GM18517 (cell line): ENCODE measurements around the gene CTNNBL1.
"Not testable (repeated sequence)": the region's sequence is repeated elsewhere in the genome, so short reads cannot be mapped to it uniquely, and the experiment has no call there.

Experiments
- ATAC-seq: cut with Tn5 transposase; IDR thresholded peaks from one replicate; pipeline ENCODE4 v1.9.1; 2021; ENCODE audit warnings: mild to moderate bottlenecking, moderate library complexity; ENCODE audit not compliant: unreplicated experiment

Gene CTNNBL1

DNA sequence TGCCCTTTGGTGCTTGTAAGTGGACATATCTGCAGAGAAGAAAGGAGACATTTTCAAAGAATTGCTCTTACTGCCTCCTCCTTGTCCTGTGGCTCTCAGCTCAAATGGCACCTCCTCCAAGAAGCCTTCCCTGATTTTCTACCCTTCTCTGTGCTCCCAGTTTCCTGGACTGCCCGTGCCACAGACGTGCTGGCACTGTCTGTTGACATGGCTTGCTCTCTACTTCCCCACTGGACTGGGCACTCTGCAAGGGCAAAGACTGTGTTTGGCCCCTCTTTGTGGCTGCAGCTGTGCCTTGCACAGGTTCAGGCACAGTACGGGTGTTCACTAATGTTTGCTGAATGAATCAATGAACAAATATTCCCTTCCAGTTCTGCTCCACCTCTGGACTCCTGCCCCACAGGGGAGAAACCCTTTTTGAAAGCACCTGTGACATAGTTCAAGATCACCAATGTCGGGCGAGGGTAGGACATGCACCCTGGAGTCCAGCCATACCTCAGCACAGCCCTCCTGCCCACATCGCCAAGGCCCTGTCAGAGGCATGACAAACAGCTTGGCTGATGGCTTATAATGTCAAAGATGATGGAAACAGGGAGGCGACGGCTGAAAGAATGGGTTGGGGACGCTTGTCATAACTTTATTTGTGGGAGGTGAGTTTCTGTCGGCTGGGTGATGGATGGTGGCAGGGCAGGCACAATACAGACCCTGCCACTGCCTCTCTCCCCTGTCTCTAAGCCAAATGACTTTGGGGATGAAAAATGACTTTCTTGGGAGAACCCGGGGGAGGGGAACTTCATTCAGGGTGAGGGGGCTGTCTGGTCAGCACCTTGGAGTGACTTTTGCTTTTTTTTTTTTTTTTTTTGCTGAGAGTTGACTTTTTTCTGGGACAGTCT is 15.6 kb upstream of the CTNNBL1 start:
- no peak for ATAC-seq

DNA sequence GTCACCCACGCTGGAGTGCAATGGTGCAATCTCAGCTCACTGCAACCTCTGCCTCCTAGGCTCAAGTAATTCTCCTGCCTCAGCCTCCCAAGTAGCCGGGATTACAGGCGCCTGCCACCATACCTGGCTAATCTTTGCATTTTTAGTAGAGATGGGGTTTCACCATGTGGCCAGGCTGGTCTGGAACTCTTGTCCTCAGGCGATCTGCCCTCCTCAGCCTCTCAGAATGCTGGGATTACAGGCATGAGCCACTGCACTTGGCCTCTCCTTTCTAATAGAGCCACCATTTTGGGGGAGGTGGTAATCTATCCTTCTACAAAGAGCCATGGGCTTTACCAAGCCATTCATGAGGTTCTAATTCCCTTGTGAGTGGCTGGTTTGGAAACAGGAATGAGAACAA is 14.1 kb upstream of the CTNNBL1 start:
- ATAC-seq, result not testable (repeated sequence)

DNA sequence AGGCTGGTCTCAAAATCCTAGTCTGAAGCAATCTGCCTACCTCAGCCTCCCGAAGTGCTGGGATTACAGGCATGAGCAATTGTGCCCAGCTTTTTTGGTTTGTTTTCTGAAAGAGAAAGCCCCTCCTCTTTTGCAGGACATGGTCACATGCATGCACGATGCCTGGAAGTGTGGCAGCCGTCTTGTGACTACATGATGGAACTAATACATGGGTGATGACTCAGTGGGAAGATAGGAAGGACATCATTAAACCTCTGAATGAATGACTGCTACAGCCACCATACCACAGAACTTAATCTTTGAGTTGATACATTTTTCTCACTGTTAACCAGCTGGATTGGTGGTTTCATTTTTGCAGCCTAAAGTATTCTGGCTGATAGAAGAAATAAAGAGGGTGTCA is 13.4 kb upstream of the CTNNBL1 start:
- ATAC-seq, result no peak

DNA sequence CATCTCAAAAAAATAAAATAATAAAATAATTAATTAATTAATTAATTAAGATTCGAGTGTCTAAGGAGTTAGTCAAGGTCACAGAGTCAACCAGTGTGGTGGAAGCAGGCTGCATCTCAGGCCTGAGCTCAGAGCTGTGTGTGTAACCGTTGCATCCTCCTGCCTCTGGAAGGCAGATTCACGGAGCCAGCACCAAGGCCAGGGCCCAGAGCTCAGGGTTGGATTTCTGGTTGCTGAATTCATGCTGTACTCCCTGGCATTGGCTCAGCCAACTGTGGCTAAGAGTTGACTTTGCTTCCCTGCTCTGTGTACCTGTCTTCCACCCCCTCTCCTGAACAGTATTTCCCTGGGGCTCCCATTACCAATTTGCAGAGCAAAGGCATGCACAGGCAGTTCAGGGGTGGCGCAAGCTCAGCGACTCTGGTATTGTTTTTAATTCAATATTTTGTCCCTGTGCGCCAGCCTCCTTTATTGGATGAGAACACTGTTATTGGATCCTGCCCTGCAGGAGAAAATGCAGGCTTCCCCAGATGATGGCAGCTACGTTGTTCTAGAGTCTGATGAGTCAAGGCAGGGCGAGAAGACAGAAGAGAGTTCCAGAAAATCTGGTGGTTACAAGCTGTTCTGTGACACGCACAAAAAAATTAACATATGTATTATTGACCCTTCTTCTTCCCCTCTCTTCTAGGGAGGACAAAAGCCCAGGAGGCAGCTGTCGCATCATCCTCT is 12.3 kb upstream of the CTNNBL1 start:
- ATAC-seq, result no peak

DNA sequence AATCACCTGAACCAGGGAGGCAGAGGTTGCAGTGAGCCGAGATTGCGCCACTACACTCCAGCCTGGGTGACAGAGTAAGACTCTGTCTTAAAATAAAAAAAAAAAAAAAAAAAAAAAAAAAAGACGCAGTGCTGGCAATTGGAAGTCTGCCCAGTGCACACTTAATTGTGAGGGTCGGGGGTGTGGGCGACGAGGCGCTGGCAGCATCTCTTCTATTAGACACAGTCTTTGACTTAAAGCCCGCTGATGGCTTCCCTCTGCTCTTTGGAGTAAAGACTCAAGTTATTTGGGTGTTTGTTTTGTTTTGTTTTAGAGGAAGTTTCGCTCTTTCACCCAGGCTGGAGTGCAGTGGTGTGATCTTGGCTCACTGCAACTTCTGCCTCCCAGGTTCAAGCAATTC is 10.7 kb upstream of the CTNNBL1 start:
- not testable (repeated sequence) for ATAC-seq

DNA sequence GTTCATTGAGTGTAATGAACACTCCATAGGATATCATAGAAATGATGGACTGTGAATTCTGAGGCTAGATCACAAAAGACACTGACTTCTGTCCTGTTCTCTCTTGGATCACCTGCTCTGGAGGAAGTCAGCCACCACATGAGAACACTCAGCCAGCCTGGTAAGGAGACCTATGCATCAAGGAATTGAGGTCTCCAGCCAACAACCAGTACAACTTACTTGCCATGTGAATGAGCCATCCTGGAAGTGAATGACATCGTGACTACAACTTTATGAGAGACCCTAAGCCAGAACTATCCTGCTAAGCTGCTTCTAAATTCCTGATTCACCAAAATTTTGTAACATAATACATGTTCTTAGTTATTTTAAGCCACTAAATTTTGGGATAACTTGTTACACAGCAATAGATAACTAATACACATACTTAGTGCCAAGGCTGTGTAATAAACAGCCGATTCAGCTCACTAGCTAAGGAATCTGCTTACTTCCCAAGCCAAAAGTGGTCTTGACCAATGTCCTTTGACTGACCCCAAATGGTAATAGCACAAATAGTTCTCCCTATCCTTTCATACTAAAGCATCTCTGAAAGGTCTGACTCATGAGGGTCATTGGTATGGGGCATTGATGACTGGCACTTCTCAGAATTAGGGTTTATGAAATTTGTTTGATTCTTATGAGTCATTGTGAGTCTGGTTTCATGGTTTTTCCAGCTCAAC is 6.9 kb upstream of the CTNNBL1 start:
- ATAC-seq, result no peak

DNA sequence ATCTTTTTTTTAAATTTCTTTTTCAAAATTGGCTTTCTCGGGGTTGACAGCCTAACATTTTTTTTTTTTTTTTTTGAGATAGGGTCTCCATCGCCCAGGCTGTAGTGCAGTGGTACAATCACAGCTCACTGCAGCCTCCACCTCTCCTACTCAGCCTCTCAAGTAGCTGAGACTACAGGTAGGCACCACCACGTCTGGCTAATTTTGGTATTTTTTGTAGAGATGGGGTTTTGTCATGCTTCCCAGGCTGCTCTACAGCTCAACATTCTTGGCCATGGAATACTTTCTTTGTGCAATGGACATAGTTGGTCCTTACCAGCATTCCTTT is 6.4 kb upstream of the CTNNBL1 start:
- ATAC-seq, result no peak

DNA sequence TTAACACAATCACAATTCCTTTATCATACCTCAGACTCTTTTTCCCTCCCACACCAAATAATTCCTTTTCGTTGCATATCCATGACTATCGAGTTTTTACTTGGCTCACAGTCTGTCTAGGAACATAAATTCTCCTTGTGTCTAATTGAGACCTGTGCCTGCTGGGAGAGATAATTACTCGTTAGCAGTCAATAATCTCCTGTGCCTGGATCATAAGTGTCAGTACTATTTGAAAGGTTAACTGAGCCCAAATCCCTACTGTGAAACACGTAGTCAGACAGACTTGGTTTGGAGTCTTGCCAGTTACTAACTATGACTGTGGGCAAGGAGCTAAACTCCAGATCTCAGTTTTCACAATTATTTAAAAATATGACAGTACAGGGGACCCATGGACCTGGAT is 5.7 kb upstream of the CTNNBL1 start:
- ATAC-seq, result no peak

DNA sequence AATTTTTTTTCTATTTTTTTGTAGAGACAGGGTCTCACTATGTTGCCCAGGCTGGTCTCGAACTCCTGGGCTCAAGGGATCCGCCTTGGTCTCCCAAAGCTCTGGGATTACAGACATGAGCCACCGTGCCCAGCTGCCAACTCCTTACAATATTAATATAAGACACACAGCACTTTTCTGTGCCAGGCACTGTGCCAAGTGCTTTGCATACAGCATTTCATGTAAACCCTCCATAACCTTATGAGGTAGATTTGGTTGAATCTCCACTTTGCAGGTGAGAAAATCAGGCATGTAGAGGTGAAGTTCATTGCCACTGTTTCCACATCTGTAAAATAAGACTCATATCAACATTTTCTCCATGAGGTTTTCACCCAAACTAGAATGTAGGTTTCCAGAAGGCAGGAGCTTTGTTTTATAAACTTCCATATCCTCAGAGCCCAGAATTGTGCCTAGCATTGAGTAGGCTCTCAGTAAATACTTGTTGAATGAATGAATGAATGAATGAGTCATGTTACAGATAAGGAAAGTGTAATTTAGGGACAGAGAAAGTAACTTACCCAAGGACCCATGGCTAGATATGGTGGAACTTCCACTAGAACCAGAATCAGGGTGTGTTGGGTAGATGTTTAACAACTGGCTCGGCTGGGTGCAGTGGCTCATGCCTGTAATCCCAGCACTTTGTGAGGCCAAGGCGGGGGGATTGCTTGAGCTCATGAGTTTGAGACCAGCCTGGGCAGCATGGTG is 3.0 kb upstream of the CTNNBL1 start:
- ATAC-seq, result no peak

DNA sequence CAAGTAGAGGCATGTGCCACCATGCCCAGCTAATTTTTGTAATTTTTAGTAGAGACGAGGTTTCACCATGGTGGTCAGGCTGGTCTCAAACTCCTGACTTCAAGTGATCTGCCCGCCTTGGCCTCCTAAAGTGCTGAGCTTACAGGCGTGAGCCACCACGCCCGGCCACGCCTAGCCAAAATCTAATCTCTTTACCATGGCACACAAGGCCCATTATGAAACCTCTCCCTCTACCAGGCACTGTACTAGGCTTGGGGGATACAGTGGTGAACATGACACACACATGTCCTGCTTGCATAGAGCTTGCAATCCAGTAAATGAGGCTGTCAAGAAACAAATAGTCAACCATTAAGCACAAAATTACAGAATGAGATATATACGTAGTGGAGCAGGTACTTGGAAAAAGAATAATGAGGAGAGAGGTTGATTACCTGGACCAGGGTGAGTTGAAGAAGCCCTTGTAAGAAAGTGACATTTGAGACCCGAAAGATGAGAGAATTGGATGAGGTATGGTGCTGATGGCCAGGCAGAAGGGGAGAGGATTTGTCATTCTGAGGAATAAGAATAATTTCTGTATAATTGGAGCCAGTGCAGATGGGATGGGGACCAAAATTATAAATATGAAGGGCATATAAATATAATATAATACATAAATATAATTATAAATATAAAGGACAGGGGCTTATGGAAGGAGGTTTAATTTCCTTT is 1.2 kb upstream of the CTNNBL1 start:
- no peak for ATAC-seq

DNA sequence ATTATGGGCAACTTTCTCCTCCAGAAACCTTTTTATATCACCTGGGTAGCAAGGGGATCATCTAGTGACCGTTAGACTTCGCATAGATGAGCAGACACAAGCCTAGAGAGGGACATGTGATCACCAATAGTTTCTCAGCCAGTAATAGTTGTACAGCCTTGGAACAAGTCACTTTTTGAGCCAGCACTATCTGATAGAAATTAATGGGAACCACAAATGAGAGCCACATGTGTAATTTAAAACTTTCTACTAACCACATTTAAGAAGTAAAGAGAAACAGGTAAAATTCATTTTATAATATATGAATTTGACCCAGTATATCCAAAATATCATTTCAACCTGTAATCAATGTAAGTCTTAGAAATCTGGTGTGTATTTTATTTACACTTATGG is 592 bp upstream of the CTNNBL1 start:
- ATAC-seq, result peak; percentile 21

DNA sequence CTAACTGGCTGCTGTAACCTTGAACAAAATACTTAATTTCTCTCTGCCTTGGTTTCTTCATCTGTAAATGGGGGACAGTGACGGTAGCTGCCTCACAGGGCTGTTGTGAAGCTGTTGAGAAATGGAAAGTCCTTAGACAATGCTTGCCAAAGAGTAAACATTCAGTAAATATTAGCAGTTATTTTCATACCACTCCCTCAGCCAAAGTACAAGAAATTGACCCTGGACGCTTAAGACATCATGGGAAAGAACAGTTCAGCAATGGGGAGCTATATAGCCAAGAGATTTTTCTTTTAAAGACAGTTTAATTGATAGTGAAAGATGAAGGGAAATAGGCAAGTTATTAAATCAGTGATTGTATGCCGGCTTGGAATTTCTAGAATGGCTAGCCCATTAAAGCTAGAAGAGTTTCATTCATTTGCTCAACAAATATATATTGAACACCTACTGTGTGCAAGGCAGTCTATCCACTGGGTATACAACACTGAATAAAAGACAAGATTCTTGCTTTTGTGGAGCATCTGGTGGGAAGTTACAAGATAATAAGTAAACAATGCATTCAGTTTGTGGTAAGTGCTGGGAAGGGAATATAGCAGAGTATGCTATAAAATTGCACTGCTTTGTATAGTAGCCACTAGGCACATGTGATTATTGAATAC is 2.0 kb downstream of the CTNNBL1 start:
- no peak for ATAC-seq

DNA sequence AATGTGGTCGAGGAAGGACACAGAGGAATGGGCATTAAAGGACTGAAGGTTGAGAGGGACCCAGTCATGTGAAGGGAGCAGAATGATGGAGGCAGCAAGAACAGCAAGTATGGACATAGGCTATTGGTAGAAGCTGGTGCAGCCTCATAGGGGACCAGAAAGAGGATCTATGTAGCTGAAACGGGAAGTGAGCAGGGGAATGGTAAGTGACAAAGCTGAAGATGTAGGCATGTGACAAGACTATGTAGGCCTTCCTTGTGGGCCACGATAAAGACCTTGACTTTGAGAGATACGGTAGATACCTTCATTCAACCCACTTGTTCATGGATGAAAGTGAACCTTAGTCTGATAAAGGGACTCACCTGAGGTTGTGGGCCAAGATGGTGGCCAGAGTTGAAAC is 3.5 kb downstream of the CTNNBL1 start:
- ATAC-seq, result peak; percentile 61

DNA sequence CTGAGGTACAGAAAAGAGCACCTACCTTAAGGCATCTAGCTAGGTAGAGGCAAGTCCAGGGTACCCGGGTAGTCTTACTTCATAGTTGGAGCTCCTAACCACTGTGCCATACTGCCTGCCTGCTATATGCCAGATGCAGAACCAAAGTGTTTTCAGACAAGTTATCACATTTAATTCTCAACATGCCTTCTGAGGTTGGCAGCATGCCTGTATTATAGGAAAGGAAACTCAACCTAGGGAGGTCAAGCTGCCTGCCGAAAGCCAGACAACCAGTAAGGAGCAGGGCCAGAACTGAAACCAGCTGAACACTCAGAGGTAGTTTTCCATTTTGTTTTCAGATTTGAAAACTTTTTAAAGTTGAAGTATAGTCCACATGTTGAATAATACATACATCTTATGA is 5.4 kb downstream of the CTNNBL1 start:
- ATAC-seq, result no peak

DNA sequence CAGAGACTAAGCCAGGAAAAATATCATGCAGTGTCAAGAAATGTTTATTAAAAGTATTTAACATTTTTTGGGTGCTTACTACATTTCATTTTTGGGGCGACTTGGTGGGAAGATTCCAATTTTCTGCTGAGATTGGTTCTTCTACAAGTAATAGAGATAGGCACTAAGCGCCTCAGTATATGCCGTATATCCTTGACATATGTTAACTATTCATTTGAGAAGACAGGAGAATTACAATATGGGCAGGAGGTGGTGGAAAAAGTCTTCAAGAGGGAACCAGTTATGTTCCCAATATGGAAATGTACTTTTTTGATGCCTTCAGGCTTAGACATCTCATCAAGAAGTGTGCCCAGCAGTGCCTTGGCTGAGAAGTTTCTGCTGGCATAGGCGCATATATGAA is 6.5 kb downstream of the CTNNBL1 start:
- no peak for ATAC-seq

DNA sequence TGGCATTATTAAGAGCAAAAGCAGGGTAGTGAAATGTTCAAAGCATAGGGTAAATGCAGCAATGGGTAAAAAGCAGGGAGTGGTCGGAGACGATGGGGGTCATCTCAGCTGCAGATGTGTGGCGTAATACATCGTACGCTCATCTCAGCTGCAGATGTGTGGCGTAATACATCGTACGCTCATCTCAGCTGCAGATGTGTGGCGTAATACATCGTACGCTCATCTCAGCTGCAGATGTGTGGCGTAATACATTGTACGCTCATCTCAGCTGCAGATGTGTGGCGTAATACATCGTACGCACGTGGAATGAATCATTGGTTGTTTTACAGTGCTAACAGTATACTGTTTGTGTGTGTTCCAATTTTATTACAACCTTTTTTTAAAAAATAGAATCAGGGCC is 7.8 kb downstream of the CTNNBL1 start:
- ATAC-seq, result not testable (repeated sequence)

DNA sequence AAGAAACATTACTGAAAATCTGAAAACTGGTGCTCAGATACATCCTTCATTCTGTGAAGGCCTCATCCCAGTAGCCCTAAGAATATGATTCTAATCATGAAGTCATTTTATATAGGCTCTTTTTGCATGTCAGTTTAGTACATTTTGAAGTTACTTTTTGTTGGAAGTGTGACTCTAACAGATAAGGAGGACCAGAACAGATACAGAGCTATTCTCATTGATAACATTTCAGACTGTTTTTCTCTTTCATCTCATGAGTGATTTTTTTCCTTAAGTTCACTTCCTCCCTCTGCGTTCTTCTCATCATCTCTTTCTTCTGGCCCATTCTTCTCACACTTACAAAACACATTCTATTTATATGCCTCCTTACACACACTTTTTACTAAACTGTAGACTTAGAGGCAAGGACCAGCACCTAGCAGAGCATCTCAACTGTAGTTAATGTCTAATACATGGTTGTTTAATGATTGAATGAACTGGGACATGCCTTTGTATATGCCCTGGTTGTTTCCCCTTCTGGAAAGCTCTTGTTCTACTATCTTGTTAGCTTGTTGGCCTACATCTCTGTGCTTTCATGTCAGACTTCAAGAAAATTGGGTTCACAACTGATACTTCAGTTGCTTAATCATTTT is 8.7 kb downstream of the CTNNBL1 start:
- ATAC-seq, result no peak

DNA sequence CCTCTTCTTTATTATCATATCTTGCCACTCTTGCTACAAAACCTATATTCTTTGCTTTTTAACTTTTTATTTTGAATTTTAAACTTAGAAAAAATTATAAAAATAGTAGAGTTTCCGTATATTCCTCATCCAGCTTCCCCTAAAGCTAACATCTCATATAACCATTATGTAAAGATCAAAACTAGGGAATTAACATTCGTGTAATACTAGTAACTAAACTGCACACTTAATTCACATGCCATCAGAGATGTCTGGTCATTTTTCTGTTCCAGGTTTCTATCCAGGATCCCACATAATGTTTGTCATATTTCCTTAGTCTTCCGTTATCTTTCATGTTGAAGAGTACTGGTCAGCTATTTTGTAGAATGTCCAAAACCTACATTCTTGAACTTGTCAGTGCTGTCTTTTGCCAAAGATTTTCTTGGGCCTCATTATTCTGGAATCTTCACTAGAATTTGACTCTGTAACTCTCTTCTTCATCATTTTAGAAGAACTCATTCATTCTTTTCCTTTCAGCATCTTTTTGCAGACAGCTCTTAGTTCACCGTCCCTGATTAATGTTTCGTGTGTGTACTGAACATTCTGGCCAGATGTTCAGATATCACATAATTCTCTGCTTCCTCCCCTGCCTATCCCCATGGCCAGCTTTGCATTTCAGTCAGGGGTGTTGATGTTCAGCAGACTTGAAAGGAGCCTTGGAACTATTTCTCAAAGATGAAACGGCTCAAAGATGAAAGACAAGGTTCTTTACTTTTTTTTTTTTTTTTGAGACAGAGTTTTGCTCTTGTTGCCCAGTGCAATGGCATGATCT is 9.4 kb downstream of the CTNNBL1 start:
- ATAC-seq, result no peak

DNA sequence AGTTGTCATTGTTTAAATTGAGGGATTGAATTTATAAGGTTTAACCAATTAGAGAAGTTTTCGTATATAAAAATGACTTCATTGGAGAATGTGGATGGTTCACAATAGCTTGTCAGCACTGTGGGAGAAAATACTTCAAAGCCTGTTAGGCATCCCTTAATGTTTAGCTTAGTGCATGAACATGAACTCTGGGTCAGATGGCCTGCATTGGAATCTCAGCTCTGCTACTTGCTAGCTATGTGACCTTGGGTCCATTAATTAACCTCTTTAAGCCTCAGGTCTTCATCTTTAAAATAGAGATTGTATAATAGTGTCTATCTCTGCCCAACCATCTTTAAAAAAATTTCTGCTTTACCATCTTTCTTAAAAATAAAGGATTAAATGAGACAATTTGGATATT is 11.1 kb downstream of the CTNNBL1 start:
- ATAC-seq, result no peak
